H1 (cell line): ENCODE data around the gene HLF.

Experiments used
- JUN ChIP-seq: IDR thresholded peaks from 2 replicates; pipeline ENCODE4 v1.6.1; 2011; ENCODE audit warnings: low read depth, mild to moderate bottlenecking, improper control_type of control experiment, low read length
- POLR2A ChIP-seq, 2 experiments: IDR thresholded peaks; 1 replicate in 1 of 2; 2 replicates in 1 of 2; pipeline ENCODE4 v1.6.1; 2011; ENCODE audit warnings: low read depth in 2 of 2, low read length in 2 of 2, mild to moderate bottlenecking in 2 of 2; ENCODE audit errors: control extremely low read depth in 1 of 2
- POLR2AphosphoS5 ChIP-seq: IDR thresholded peaks from 2 replicates; pipeline ENCODE4 v1.6.1; 2011; ENCODE audit warnings: low read depth, low read length
- YY1 ChIP-seq: IDR thresholded peaks from 2 replicates; pipeline ENCODE4 v1.6.1; 2011; ENCODE audit warnings: low read depth, mild to moderate bottlenecking, low read length
- TF ChIP-seq, protein P1 (sequence below), 3 experiments: IDR thresholded peaks; 1 replicate in 2 of 3; 2 replicates in 1 of 3; pipeline versions ENCODE4 v1.5.1 to v1.6.1; 2011; ENCODE audit warnings: low read length in 3 of 3, mild to moderate bottlenecking in 3 of 3, inconsistent platforms in 2 of 3, low read depth in 1 of 3, moderate library complexity in 1 of 3; ENCODE audit not compliant: insufficient read depth in 1 of 3; ENCODE audit errors: control extremely low read depth in 1 of 3

GRCh38 chr17:55228683-55229192, 36.0 kb upstream of the HLF start:
- TF ChIP-seq, protein P1, sequence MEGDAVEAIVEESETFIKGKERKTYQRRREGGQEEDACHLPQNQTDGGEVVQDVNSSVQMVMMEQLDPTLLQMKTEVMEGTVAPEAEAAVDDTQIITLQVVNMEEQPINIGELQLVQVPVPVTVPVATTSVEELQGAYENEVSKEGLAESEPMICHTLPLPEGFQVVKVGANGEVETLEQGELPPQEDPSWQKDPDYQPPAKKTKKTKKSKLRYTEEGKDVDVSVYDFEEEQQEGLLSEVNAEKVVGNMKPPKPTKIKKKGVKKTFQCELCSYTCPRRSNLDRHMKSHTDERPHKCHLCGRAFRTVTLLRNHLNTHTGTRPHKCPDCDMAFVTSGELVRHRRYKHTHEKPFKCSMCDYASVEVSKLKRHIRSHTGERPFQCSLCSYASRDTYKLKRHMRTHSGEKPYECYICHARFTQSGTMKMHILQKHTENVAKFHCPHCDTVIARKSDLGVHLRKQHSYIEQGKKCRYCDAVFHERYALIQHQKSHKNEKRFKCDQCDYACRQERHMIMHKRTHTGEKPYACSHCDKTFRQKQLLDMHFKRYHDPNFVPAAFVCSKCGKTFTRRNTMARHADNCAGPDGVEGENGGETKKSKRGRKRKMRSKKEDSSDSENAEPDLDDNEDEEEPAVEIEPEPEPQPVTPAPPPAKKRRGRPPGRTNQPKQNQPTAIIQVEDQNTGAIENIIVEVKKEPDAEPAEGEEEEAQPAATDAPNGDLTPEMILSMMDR (IDR thresholded peaks at IDR 0.05; ENCODE audit: control extremely low read depth in 1 of 3, insufficient read depth in 1 of 3, low read depth in 1 of 3, low read length in 3 of 3) = no peak
- TF ChIP-seq YY1 = no peak
- no peak for TF ChIP-seq JUN
- TF ChIP-seq POLR2A (IDR thresholded peaks at IDR 0.05; ENCODE audit: control extremely low read depth in 1 of 2, low read depth in 2 of 2, low read length in 2 of 2) = no peak
- no peak for TF ChIP-seq POLR2AphosphoS5
